Endodermal cell (in vitro differentiated cells): ENCODE data around the gene SMYD3. TPM values are rescaled to one million over a fixed set of nuclear protein-coding genes. Genes with fewer than 3 reads are reported as not detected.

Experiments used
- DNase-seq: peaks from one replicate; pipeline ENCODE4 v3.0.0-alpha.2; 2017
- H3K27ac ChIP-seq: 2 replicates; pipeline ENCODE4 v1.5.1; 2013; ENCODE audit warnings: mild to moderate bottlenecking, low read depth, low read length, moderate library complexity
- H3K27me3 ChIP-seq: 2 replicates; pipeline ENCODE4 v1.6.1; 2013; ENCODE audit warnings: mild to moderate bottlenecking, low read length, moderate library complexity; ENCODE audit not compliant: insufficient read depth, control insufficient read depth, poor library complexity, severe bottlenecking
- H3K36me3 ChIP-seq: 2 replicates; pipeline ENCODE4 v1.7.0; 2013; ENCODE audit warnings: mild to moderate bottlenecking, low read length, moderate library complexity; ENCODE audit not compliant: control insufficient read depth, insufficient read depth
- H3K4me1 ChIP-seq: one replicate; pipeline ENCODE4 v1.7.0; 2013; ENCODE audit warnings: low read length; ENCODE audit not compliant: control insufficient read depth, insufficient read depth
- H3K4me3 ChIP-seq: 2 replicates; pipeline ENCODE4 v1.5.1; 2013; ENCODE audit warnings: mild to moderate bottlenecking, low read length, moderate library complexity
- H3K9ac ChIP-seq: 2 replicates; pipeline ENCODE4 v1.6.1; 2013; ENCODE audit warnings: mild to moderate bottlenecking, low read length, moderate library complexity; ENCODE audit not compliant: poor library complexity, severe bottlenecking; ENCODE audit errors: extremely low read depth
- H3K9me3 ChIP-seq: 2 replicates; pipeline ENCODE4 v1.6.1; 2013; ENCODE audit warnings: mild to moderate bottlenecking, low read length, moderate library complexity; ENCODE audit not compliant: control insufficient read depth
- H3K27ac Mint-ChIP-seq: 2 replicates; pipeline ENCODE4 v1.8.0; 2020; ENCODE audit warnings: mixed read lengths
- H3K27me3 Mint-ChIP-seq: 2 replicates; pipeline ENCODE4 v1.8.0; 2021; ENCODE audit warnings: mild to moderate bottlenecking, mixed read lengths; ENCODE audit not compliant: insufficient read depth
- H3K36me3 Mint-ChIP-seq: 2 replicates; pipeline ENCODE4 v1.8.0; 2020; ENCODE audit warnings: low read depth, mixed read lengths
- H3K4me1 Mint-ChIP-seq: 2 replicates; pipeline ENCODE4 v1.8.0; 2020; ENCODE audit warnings: mixed read lengths
- H3K4me3 Mint-ChIP-seq: 2 replicates; pipeline ENCODE4 v1.8.0; 2020; ENCODE audit warnings: mild to moderate bottlenecking, moderate library complexity, mixed read lengths
- H3K9me3 Mint-ChIP-seq: 2 replicates; pipeline ENCODE4 v1.8.0; 2020; ENCODE audit warnings: mild to moderate bottlenecking, mixed read lengths
- WGBS, 2 experiments: methylation state at CpG; one replicate each; pipeline versions ENCODE4 v1.1.5 to v1.1.7; 2013; ENCODE audit warnings: missing lambda C conversion rate in 2 of 2, mixed read lengths in 1 of 2; ENCODE audit not compliant: insufficient coverage in 1 of 2, insufficient read length in 1 of 2; 5-methylcytosine and 5-hydroxymethylcytosine counted together
- total RNA-seq, 2 donors: library from RNA; stranded (reverse); fragmentation: NEBNext Ultra II Directional in 1 of 2; extraction: Animal tissue kit (Norgen Biotek cat#: 25700) in 1 of 2; gene quantifications; 2 replicates in 1 of 2; 3 replicates in 1 of 2; pipeline ENCODE4 v1.2.1, GENCODE V29; 2021
- TF ChIP-seq, protein P1 (sequence below): fragments of 200-600 bp; sonication (generic); conservative IDR thresholded peaks from 2 replicates; pipeline ENCODE4 v1.5.0; 2021; ENCODE audit warnings: antibody characterized with exemption, mild to moderate bottlenecking

Gene SMYD3
- total RNA-seq, 2 donors from 2014 or later: 32.3 to 45.8 TPM

DNA sequence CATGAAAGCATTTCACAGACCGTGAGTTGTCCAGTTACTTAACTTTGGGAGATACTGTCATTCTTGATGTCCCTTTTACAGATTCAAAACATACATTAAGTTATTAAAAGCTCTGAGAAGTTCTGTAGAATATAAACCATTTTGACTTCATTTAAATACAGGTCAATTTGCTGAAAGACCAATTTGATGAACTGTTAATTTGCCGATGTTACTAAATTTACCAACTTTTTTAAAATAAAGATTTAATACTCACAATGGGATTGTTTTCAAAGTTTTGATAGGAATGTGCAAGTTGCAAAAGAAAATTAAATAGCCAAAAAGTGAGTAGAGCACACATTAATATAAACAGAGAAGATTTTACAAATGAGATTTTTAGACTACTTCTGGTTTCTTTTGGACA lies 666.1 kb downstream of the SMYD3 start:
- H3K27me3 Mint-ChIP-seq: no peaks in the 10 kb centered on the region
- no peaks in the 10 kb centered on the region for H3K36me3 ChIP-seq
- H3K9ac ChIP-seq: no peak overlapping the region
- no peak for DNase-seq
- H3K9me3 Mint-ChIP-seq: no peaks in the 10 kb centered on the region
- H3K4me3 ChIP-seq: no peak overlapping the region
- H3K36me3 Mint-ChIP-seq: no peaks in the 10 kb centered on the region
- H3K4me3 Mint-ChIP-seq: no peak overlapping the region
- no peaks in the 10 kb centered on the region for H3K9me3 ChIP-seq
- TF ChIP-seq, protein P1, sequence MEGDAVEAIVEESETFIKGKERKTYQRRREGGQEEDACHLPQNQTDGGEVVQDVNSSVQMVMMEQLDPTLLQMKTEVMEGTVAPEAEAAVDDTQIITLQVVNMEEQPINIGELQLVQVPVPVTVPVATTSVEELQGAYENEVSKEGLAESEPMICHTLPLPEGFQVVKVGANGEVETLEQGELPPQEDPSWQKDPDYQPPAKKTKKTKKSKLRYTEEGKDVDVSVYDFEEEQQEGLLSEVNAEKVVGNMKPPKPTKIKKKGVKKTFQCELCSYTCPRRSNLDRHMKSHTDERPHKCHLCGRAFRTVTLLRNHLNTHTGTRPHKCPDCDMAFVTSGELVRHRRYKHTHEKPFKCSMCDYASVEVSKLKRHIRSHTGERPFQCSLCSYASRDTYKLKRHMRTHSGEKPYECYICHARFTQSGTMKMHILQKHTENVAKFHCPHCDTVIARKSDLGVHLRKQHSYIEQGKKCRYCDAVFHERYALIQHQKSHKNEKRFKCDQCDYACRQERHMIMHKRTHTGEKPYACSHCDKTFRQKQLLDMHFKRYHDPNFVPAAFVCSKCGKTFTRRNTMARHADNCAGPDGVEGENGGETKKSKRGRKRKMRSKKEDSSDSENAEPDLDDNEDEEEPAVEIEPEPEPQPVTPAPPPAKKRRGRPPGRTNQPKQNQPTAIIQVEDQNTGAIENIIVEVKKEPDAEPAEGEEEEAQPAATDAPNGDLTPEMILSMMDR: no peak
- peaks cover 7% of the 10 kb centered on the region for H3K4me1 Mint-ChIP-seq
- H3K4me1 ChIP-seq: no peaks in the 10 kb centered on the region
- 100% methylated on average over 1 of the region's 2 CpGs; no CpG with 5 or more reads in 1 of the 2 experiments for WGBS, 2 experiments
- H3K27ac ChIP-seq: no peak overlapping the region
- H3K27me3 ChIP-seq: no peaks in the 10 kb centered on the region
- H3K27ac Mint-ChIP-seq: no peak overlapping the region

DNA sequence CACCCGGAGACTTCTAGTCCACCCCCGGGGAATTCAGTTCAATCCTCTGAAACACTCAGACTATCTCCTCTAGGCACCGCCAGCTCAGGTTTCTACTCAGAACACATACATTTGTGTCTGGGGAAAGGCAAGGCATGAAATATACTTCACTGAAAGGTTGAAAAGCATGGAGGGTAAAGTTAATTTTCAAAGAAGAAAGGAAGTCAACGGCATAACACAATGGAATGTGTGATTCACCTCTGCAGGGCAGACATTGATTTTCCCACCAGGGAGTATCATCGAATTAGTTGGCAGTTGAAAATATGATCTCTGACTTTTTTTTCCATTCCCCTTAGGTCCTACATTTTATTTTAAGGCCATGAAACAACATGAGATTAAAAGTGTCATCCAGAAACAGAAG lies 669.4 kb downstream of the SMYD3 start:
- Mint-ChIP-seq H3K4me1 (peaks cover 7% of the 10 kb centered on the region), H3K4me3 (no peak overlapping the region), H3K27me3 (no peaks in the 10 kb centered on the region), H3K27ac (no peak overlapping the region), H3K36me3 (no peaks in the 10 kb centered on the region), H3K9me3 (no peaks in the 10 kb centered on the region)
- H3K4me3 ChIP-seq: no peak overlapping the region
- no peak overlapping the region for H3K9ac ChIP-seq
- no peak overlapping the region for H3K27ac ChIP-seq
- TF ChIP-seq, protein P1: no peak
- H3K9me3 ChIP-seq: no peaks in the 10 kb centered on the region
- no peak for DNase-seq
- H3K27me3 ChIP-seq: no peaks in the 10 kb centered on the region
- H3K4me1 ChIP-seq: no peaks in the 10 kb centered on the region
- H3K36me3 ChIP-seq: no peaks in the 10 kb centered on the region
- WGBS, 2 experiments: 55 to 82% methylated on average over 4 to 5 of the region's 5 CpGs

GRCh38 chr1:245835386-245835785 lies 671.7 kb downstream of the SMYD3 start:
- no peaks in the 10 kb centered on the region for H3K27me3 ChIP-seq
- no peaks in the 10 kb centered on the region for H3K27me3 Mint-ChIP-seq
- no peak overlapping the region for H3K4me3 ChIP-seq
- no peaks in the 10 kb centered on the region for H3K9me3 ChIP-seq
- H3K9me3 Mint-ChIP-seq: no peaks in the 10 kb centered on the region
- TF ChIP-seq, protein P1: no peak
- no peaks in the 10 kb centered on the region for H3K4me1 ChIP-seq
- H3K4me1 Mint-ChIP-seq: peaks cover 7% of the 10 kb centered on the region
- H3K36me3 Mint-ChIP-seq: no peaks in the 10 kb centered on the region
- DNase-seq: no peak
- no peaks in the 10 kb centered on the region for H3K36me3 ChIP-seq
- no peak overlapping the region for H3K27ac Mint-ChIP-seq
- H3K9ac ChIP-seq: no peak overlapping the region
- H3K27ac ChIP-seq: no peak overlapping the region
- 96 to 98% methylated on average over 3 to 6 of the region's 6 CpGs for WGBS, 2 experiments
- no peak overlapping the region for H3K4me3 Mint-ChIP-seq
